Pancreas (tissue), 10 donors: ENCODE measurements around the gene CATSPER3. TPM values are rescaled to one million over a fixed set of nuclear protein-coding genes. Genes with fewer than 3 reads are reported as not detected.

ENCODE experiments used
- ATAC-seq, 4 donors: fragments of 200-7000 bp; cut with Tn5 transposase; one replicate each; pipeline versions ENCODE4 v1.8.0 to v1.9.1; 2020; ENCODE audit warnings: mild to moderate bottlenecking in 4 of 4, moderate library complexity in 4 of 4
- DNase-seq, 6 donors: peaks; one replicate each; pipeline ENCODE4 v3.0.0-alpha.2; 2020
- FAIRE-seq: peaks from 2 replicates; lab custom pipeline; 2012; peaks lifted over from hg19 to GRCh38; lab: Jason Lieb, UNC
- H3K27ac ChIP-seq, 4 donors: fragments of 200-600 bp; sonication (generic); 1 replicate in 3 of 4; 2 replicates in 1 of 4; pipeline versions ENCODE4 v1.5.0 to v1.8.0; 2020
- H3K27me3 ChIP-seq, 4 donors: fragments of 200-600 bp; one replicate each; pipeline ENCODE4 v1.8.0; 2021
- H3K36me3 ChIP-seq, 3 donors: fragments of 200-600 bp; sonication (generic) in 1 of 3; one replicate each; pipeline versions ENCODE4 v1.5.0 to v1.8.0; 2020 to 2021
- H3K4me1 ChIP-seq, 3 donors: fragments of 200-600 bp; one replicate each; pipeline ENCODE4 v1.8.0; 2021
- H3K4me3 ChIP-seq, 4 donors: fragments of 200-600 bp; sonication (generic) in 2 of 4; one replicate each; pipeline versions ENCODE4 v1.5.0 to v1.8.0; 2020 to 2021
- H3K9me3 ChIP-seq, 4 donors: fragments of 200-600 bp; one replicate each; pipeline ENCODE4 v1.8.0; 2021
- WGBS, 2 donors: extraction: QIAGEN DNeasy Blood & Tissue Kit; methylation state at CpG; one replicate each; pipeline ENCODE4 v1.1.7; 2013; 5-methylcytosine and 5-hydroxymethylcytosine counted together
- intact Hi-C, 3 donors: fragments of 100-400 bp; cut with DNase I; formaldehyde crosslinking; loops; one replicate each; pipeline versions ENCODE4 v1.11.1 to v1.14.2; 2022
- polyA plus RNA-seq, 2 donors: library from polyadenylated mRNA; stranded (reverse); fragments of 200-250 nt; gene quantifications; one replicate each; pipeline ENCODE4 v1.2.3, GENCODE V29; 2013
- total RNA-seq, 6 donors: library from RNA; stranded (reverse); fragmentation: NEBNext Ultra II Directional in 4 of 6; extraction: Animal tissue kit (Norgen Biotek cat#: 25700) in 4 of 6; gene quantifications; one replicate each; pipeline versions ENCODE4 v1.2.1 to v1.2.4, GENCODE V29; 2021 to 2023
- TF ChIP-seq, protein P1 (sequence below), 4 donors: fragments of 200-600 bp; sonication (generic) in 3 of 4; IDR thresholded peaks; one replicate each; pipeline versions ENCODE4 v1.5.0 to v1.8.0; 2021; ENCODE audit warnings: antibody characterized with exemption in 4 of 4
- donor health status: healthy with polysubstance abuse.
- donor health status: DM: no; HTN: no; CAD: no; lungs with moderate emphysema.
- donor health status: DM: no; HTN: no; CAD: no.
- donor health status: control.
- donor health status: control.
- donor health status: Bipolar disorder and iron deficiency.
- donor health status: DM: yes; HTN: yes; CAD: no.
- donor health status: DM: no; HTN: no; CAD: no.
- donor health status: DM: no; HTN: no; CAD: no.
- donor health status: DM: yes; HTN: yes; CAD: no.

The CATSPER3 gene
- total and polyA plus RNA-seq, 8 donors, result 0.29 to 2.2 (median 0.65) TPM

DNA sequence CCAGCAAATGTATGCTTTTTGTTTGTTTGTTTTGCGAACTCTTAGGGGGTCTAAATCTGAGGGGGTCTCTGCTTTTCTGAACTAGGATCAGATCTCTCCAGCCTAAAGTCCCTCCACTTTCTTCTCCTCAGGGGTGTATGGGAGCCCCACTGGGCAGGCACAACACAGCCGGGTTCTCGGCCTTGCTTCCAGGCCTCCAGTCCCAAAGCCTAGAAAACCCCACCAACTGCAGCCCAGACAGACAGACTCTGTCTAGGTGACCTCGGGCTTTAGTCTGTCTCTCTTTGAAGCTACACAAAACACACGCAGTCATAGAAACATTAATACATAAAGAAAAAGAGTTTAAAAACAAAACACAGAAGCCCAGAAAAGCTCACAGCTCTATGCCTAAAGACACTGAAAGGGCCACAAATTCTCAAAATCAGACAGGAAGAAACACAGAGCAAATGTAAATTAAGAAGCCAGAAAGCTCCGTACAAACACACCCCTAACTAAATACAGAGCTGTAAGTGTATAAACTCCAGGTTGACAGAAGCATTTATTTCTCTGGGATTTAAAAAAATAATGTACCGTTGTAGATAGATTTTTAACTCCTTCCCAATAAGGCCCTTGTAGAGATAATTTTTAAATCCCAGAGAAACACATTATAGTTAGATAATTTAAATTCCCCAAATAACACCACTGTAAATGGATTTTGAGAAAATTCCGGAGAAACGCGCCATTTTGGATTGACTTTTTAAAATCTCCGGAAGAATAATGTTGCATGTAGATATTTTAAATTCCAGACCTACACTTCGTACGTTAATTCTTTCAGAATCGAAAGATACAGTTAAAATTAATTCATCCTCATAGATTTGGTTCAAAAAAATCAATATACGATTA, 64.3 kb downstream of the CATSPER3 start:
- no peak overlapping the region for H3K4me3 ChIP-seq
- no peaks in the 10 kb centered on the region for H3K9me3 ChIP-seq
- peak in 1 of 6 donors; percentile 13 for DNase-seq
- ATAC-seq, result no peak
- TF ChIP-seq, protein P1, sequence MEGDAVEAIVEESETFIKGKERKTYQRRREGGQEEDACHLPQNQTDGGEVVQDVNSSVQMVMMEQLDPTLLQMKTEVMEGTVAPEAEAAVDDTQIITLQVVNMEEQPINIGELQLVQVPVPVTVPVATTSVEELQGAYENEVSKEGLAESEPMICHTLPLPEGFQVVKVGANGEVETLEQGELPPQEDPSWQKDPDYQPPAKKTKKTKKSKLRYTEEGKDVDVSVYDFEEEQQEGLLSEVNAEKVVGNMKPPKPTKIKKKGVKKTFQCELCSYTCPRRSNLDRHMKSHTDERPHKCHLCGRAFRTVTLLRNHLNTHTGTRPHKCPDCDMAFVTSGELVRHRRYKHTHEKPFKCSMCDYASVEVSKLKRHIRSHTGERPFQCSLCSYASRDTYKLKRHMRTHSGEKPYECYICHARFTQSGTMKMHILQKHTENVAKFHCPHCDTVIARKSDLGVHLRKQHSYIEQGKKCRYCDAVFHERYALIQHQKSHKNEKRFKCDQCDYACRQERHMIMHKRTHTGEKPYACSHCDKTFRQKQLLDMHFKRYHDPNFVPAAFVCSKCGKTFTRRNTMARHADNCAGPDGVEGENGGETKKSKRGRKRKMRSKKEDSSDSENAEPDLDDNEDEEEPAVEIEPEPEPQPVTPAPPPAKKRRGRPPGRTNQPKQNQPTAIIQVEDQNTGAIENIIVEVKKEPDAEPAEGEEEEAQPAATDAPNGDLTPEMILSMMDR (IDR thresholded peaks at IDR 0.05), result no peak
- WGBS, 2 donors, result 28 to 29% methylated on average over 15 of the region's 15 CpGs
- intact Hi-C loops, result no loop called here
- peaks cover 7 to 69% (median 27%) of the 10 kb centered on the region in 4 donors for H3K27me3 ChIP-seq
- H3K4me1 ChIP-seq, result peaks cover 0 to 22% (median 6%) of the 10 kb centered on the region in 3 donors
- no peak overlapping the region for H3K27ac ChIP-seq
- FAIRE-seq, result peak; percentile 32
- H3K36me3 ChIP-seq, result no peaks in the 10 kb centered on the region

DNA sequence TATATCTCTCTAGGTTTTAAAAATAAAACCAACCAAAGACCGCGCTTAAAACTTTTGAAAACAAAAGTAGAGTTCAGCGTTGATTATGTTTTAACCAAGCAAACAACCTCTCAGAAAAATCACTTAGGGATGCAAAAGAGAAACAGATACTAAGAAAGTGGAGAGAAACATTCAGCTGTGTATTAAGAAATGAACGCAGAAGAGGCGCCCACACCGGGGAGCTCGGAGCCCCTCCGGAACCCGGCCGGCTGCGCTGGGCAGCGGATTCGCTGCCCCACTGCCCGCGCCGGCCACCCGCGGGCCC, 64.9 kb downstream of the CATSPER3 start:
- TF ChIP-seq, protein P1 (IDR thresholded peaks at IDR 0.05), result no peak
- Histone ChIP-seq H3K36me3 (no peaks in the 10 kb centered on the region), H3K27me3 (peaks cover 7 to 71% (median 28%) of the 10 kb centered on the region in 4 donors), H3K9me3 (no peaks in the 10 kb centered on the region), H3K4me1 (peaks cover 0 to 22% (median 6%) of the 10 kb centered on the region in 3 donors), H3K27ac (no peak overlapping the region), H3K4me3 (peak overlapping the region in 1 of 4 donors; percentile 56)
- FAIRE-seq, result no peak
- no peak for ATAC-seq
- no peak for DNase-seq
- intact Hi-C loops, result no loop called here
- WGBS, 2 donors, result 11 to 12% methylated on average over 18 of the region's 18 CpGs

- ATAC-seq, result peak; percentile 33 to 54 (median 45)
- H3K27ac ChIP-seq, result no peak overlapping the region
- H3K36me3 ChIP-seq, result no peaks in the 10 kb centered on the region
- peaks cover 0 to 22% (median 6%) of the 10 kb centered on the region in 3 donors for H3K4me1 ChIP-seq
- H3K4me3 ChIP-seq, result peak overlapping the region; percentile 7 to 56 (median 22)
- H3K9me3 ChIP-seq, result no peaks in the 10 kb centered on the region
- peak in 2 of 6 donors; percentile 69 to 80 for DNase-seq
- FAIRE-seq, result no peak
- TF ChIP-seq, protein P1 (IDR thresholded peaks at IDR 0.05), result no peak
- 2 to 4% methylated on average over 65 to 89 of the region's 89 CpGs for WGBS, 2 donors
- peaks cover 4 to 69% (median 29%) of the 10 kb centered on the region in 4 donors for H3K27me3 ChIP-seq
- intact Hi-C loops, result no loop called here
These were observed 65.5 kb downstream of the CATSPER3 start for GRCh38 chr5:135032999-135033861.

DNA sequence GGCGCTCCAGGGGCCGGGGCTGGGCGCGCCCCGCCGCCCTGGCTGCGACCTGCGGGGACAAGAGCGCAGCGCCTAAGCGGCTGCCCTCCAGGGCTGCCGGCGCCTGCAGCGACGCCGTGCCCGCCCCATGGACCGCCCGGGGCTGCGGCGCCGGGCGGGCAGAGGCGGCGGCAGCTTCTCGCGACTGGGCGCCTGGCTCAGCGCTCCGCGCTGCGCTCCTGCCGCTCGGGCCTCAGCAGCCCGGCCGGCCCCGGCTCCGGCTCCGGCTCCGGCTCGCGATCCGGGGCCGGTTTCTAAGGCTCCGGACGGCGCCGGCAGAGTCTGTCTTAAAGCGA, 66.2 kb downstream of the CATSPER3 start, which contains the start of gene PITX1:
TSS of gene PITX1 (minus strand) at position 328 of the 335 bp plus-strand sequence. CDS start 347 bp downstream, outside the sequence.
- no peaks in the 10 kb centered on the region for H3K9me3 ChIP-seq
- 0 to 1% methylated on average over 13 to 49 of the region's 49 CpGs for WGBS, 2 donors
- H3K4me3 ChIP-seq, result peak within 1 kb of the TSS; percentile 7 to 56 (median 22)
- DNase-seq (no peak), FAIRE-seq (no peak), ATAC-seq (peak; percentile 15 to 55 (median 26))
- H3K27ac ChIP-seq, result no peak within 1 kb of the TSS
- no peaks in the 10 kb centered on the region for H3K36me3 ChIP-seq
- H3K4me1 ChIP-seq, result peaks cover 0 to 22% (median 6%) of the 10 kb centered on the region in 3 donors
- H3K27me3 ChIP-seq, result peaks cover 4 to 70% (median 30%) of the 10 kb centered on the region in 4 donors
- TF ChIP-seq, protein P1 (IDR thresholded peaks at IDR 0.05), result no peak
- intact Hi-C loops, result no loop called here
